Activated T-cell treated with anti-CD3 and anti-CD28 coated beads for 48 hours (primary cell): Measurements from ENCODE around the gene STARD9.
A peak's percentile ranks its signal among the peaks of the same experiment; 100 is the strongest.
"Not testable (repeated sequence)": the region's sequence is repeated elsewhere in the genome, so short reads cannot be mapped to it uniquely, and the experiment has no call there.

ENCODE experiments used
- DNase-seq: peaks from one replicate; pipeline ENCODE4 v3.0.0-alpha.2; 2020; ENCODE audit warnings: low read depth

STARD9 gene

DNA sequence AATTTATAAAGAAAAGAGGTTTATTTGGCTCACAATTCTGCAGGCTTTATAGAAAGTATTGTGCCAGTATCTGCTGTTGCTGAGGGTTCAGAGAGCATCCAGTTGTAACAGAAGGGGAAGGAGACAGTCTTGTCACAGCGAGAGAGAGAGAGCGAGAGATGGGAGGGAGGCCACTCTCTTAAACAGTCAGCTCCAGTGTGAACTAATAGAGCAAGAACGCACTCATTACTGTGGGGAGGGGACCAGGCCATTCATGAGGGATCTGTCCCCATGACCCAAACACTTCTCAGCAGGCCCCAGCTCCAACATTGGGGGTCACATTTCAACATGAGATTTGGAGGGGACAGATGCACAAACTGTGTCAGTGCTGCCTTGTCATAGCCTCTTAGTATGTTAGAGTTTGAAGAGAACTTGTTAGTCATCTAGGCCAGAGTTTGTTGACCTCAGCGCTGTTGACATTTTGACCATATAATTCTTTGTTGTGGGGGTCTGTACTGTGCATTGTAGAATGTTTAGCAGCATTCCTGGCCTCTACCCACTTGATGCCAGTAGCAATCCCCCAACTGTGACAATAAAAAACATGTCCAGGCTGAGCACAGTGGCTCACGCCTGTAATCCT, 15.3 kb downstream of the STARD9 start:
- no peak for DNase-seq

DNA sequence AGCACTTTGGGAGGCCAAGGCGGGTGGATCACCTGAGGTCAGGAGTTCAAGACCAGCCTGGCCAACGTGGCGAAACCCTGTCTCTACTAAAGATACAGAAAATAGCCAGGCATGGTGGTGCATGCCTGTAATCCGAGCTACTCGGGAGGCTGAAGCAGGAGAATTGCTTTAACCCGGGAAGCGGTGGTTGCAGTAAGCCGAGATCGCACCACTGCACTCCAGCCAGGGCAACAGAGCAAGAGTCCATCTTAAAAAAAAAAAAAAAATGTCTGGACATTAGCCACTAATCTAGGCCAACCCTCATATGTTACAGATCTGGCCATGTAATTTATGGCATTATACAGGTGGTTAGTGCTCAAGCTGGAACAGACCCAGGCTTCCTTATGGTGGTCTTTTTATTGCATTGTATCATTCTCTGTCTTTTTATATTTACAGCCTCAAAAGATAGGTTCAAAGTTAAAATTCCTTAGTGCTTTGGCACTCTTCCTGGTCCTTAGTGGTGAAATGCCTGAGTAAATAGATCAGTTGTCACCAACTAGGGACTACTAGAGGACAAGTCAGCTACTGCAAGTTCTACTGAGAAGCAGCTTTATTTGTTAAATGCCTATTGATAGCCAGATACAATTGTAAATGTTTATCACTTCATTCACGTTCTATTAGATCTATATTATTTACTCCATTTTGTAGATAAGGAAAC, 16.0 kb downstream of the STARD9 start:
- DNase-seq: no peak

DNA sequence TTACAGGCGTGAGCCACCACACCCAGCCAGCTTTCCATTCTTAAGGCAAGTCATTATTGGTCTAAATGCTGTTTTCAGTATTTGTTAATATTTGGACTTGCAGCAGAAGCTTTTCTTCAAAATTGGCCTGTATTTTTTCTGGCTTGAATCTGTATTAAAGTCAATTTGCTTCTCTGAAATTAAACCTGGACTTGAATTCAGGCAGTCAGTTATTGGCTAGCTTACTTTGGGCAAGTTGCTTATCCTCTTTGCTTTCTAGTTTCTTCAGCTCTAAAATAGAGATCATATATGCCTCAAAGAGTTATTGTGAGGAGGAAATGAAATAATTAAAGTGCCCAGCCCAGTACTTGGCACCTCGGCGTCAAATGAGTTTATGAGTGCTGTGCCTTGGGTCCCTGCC, 17.3 kb downstream of the STARD9 start:
- DNase-seq: no peak

DNA sequence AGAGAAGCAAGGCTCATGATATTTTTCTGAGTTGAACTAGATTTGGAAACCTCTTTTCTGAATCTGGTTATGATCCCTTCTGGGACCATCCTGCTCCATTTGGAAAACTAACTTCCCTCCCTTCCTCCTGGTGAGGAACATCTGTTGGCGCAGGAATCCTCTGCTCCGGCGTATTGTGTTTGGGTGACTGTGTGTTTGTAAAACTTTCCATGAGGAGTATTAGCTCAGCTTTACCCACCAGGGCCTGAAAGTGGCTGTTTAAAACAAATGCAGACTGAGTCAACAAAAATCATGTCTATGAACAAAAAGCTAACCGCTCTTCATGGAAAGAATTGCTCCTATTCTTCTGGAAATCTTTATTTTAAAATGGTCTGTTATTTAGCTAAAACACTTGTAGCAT, 17.7 kb downstream of the STARD9 start:
- DNase-seq: no peak

DNA sequence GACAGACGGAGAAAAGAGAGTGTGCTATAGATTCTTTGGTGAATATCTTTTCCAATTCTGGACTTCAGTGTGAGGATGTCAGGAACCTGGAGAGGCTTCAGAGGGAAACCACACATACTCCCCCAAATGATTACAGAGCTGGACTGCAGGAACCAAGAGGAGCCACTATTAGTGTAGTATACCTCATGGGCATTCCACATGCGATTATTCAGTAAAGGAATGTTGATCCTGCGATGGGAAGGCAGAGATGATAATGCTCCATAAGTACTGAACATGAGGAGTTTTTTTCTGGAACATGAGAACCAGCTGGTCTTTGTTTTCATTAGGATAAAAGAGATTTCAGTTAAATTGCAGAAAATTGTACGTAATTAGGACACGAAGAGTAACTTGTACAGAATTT, 18.7 kb downstream of the STARD9 start:
- no peak for DNase-seq

DNA sequence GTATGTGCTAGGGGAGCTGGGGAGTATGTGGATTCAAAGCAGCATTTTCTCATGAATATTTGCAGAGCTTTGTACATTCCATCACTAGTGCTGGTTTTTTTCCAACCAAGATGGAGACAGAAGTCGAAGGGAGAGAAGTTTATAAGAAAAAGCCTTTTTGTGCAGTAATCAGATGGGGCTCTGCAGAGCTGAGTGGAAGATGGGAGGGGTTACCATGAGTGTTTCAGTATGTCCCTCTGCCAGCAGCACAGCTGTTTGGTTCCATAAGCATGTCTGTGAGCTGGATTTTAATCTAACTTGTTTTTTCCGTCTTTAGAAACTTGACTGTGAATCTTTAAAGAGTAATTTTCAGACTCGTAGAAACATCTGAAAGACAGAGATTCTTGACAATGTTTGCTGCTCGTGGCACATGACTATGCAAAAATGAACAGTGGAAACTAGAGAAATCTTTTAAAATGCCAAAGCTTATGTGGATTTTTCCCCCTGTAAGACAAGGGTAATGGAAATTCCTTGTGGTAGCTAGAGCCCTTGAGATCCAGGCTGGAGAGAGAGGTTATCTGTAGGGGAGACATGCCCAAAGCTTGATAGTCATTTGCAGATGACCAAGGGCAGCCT, 20.3 kb downstream of the STARD9 start:
- DNase-seq: no peak

DNA sequence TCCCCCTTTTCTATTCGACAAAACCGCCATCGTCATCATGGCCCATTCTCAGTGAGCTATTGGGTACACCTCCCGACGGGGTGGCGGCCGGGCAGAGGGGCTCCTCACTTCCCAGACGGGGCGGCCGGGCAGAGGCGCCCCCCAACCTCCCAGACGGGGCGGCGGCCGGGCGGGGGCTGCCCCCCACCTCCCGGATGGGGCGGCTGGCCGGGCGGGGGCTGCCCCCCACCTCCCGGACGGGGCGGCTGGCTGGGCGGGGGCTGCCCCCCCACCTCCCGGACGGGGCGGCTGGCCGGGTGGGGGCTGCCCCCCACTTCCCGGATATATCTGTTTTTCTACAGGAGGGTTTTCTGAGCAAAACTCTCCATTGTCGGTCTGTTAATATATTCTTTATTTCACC, 25.9 kb downstream of the STARD9 start:
- DNase-seq: not testable (repeated sequence)

DNA sequence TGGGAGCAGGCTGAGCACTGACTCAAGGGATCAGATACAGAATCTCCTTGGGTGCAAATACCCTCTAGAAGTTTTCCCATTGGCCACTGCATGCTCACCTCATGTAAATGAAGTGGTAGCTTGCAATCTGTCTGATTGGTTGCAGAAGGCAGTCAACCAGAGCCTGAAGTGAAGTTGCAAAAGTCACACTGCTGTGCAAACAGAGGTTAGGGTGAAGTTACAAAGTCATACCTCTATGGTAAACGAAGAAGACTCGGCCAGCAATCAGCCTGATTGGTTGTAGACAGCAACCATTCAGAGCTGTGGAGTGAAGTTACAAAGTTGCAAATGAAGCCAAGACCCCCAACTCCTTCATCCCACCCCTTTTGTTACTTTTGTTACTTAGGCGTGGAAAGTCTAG, 27.1 kb downstream of the STARD9 start:
- DNase-seq: no peak

DNA sequence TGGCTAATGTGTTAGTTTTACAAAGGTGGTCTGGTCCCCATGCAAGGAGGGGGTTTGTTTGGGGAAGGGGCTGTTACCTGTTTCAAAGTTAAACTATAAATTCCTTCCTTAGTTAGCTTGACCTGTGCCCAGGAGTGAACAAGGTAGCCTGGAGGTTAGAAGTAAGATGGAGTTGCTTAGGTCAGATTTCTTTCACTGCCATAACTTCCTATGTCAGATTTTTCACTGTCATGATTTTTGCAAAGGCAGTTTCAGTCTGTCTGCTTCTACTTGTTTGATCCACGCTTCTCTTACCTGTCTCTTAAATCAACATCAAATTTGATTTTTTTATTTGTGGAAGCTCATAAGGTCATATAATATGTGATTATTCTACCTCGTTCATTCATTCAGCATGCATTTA, 28.6 kb downstream of the STARD9 start:
- no peak for DNase-seq

DNA sequence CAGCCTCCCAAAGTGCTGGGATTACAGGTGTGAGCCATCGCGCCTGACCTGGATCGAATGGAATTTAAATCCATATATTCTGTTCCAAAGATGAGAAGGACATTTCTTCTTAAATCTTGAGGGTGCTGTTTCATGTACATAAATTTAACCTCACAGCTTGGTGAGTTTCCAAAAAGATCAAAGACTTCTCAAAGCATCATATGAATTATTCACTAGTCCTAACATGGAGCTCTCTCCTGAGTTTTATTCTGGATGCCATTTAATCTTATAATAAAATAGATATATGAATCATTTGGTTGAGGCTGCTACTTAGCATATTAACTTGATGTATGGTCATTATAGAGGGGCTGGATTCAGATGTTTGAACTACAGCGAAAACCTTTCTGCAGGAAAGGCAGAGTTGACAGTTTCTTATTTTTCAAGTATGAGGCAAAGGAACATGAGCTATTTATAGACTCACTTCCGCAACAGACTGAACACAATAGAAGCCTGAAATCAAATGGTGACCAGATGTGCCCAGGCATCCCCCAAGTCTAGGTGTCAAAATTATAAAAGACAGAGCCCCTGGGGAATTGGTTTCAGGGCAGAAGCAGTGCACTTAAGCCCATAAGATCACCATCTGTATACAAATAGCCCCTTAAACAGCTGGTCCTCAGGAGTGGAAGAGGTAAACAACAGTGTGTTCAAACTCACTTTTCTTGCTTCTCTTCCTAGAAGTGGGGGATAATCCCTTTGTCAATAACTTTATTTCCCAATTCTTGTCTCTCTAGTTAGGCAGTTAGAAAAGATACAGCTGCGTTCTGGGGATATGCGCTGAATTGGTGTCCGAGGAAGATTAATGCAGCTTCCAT, 29.7 kb downstream of the STARD9 start:
- no peak for DNase-seq

DNA sequence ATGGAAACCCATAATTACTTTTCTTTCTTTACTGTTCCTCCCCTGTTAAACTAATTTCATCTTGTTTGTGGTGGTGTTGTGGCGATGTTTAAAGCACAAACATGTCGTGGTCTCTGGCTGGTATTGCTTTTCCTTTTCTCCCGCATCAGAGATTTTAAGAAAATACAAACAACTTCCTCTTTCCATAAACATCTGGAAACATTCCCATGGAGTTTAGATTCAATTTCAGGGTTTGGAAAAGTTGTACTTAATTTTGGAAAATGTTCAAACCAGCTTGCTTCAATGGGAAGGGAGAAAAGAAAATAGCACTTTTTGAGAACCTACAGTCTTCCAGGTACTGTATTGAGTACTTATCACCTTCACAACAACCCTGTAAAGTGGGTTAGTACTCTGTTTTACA, 30.4 kb downstream of the STARD9 start:
- no peak for DNase-seq

DNA sequence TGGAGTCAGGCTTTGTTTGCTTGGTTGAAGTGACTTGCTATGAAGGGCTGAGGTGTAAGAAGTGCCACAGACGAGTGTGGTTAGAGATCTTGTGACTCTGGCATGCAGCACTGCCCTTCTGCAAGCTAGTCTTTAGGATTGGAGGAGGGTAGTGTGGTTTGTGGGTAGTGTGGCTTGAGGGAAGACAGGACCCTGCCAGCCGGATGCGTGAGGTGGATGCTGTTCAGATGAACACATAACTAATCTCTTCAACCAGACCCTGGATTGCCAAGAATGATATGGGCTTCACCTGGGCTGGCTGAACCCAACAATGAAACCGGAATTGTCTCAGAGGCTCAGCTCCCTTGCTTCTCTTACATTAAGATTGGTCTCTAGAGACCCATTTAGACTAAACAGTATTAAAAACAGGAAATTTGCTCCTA, 32.7 kb downstream of the STARD9 start:
- DNase-seq: peak; percentile 41

DNA sequence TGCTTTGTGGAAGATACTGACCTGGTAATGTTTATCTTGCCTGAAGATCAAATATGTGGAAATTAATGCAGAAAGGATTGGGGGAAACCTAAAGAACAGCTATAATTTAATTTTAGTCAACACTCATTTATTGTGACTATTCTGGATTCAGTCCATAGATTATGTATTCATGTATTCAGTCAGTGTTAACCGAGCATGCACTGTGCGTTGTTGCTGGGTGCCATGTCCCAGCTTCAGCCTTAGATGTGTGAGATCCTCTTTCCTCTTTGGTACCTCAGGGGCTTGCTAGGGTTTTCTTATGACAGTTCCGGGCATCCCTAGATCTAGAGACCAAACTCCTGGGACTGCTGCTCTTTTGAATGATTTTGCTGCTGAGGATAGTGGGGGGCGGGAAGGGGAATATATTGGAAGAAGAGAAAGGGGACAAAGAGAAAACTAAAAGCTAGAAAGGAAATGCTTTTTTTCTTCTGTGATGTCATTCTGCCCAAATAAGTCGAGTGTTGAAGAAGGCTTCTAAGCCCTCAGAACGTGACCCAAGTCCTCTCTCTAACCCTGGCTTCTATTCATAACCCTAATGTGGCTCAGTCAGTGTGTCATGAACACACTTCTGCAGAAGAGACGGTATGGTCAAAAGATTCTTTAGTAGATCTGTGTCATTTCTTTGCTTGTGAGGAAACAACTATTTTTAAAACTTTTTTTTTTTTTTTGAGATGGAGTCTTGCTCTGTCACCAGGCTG, 33.5 kb downstream of the STARD9 start:
- no peak for DNase-seq

DNA sequence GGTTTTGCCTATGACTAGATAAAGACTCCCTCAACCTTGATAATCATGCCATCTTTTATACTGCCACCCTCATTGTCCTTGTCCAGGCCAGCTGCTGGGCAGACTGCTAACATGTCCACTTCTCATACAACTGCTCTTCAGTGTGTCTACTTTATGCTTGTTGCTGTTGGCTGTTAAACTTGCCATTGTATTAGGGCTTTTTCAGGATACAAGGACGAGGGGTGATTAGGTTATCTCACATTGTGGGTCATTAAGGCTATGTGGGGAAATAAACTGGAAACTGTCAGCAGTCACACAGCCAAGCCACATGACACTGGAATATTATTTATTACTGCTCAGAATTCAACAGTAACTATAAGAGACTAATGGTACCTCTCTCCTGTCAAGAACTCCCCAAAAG, 36.1 kb downstream of the STARD9 start:
- DNase-seq: no peak

DNA sequence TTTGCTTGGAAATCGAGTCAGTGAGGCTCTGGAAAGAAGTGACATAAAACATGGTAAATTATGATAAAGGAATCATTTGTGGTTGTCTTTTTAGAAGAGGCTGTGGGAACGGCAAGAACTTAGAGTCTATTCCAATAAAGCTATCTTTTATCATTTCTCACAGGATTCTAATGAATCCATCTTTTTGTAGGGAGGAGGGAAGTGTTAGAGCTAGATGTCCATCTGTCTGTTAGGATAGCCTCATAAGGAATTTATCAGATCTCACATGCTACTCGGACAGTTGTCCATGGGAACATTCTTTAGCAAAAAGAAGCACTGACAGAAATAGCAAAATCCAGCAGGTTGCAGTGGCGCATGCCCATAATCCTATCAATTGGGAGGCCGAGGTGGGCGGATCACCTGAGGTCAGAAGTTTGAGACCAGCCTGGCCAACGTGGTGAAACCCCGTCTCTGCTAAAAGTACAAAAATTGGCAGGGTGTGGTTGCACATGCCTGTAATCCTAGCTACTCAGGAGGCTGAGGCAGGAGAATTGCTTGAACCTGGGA, 37.0 kb downstream of the STARD9 start:
- DNase-seq: no peak

DNA sequence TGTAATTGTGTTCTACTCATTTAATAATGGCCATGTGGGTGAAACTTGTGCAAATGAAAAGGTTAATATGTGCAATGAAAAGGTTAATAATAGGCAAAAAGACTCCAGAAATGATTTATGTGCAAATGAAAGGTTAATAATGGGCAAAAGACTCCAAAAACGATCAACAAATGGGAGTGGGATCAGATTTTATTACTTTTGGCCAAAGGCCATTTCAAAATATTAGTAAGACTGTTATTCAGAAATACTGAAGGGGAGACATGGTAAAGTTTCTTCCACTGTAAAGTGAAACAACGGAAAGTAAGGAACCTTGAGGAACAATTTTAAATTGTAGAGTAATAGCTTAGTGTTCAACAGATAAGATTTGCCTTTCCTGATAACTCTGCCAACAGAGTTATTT, 40.7 kb downstream of the STARD9 start:
- DNase-seq: no peak

DNA sequence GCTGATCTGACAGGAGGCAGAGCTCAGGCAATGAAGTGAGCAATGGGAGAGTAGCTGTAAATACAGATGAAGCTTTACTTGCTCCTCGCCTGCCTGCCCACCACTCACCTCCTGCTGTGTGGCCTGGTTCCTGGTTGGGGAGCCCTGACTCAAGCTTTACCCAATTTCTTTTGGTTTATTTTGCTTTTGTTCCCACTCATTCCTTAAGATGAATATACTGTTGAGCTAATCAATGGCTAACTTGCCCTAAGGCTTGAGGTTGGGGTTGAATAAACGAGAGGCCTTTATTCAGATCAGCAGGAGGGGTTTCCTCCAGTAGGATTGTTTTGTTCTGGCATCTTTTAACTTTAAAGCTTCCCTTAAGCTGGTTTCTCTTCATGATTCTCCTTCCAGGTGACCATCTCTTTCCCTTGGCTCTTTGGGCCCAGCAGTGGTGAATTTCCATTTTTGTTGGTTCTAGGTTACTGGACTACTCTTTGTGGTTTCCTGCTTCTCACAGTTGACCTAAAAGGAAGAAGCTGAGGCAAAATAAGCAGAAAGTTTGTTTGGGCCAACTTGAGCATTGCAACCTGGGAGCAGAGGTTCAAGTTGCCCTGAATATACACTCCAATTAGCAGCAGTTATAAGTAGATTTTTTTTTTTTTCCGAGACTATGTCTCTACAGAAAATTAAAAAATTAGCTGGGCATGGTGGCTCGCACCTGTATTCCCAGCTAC, 44.4 kb downstream of the STARD9 start:
- DNase-seq: no peak

DNA sequence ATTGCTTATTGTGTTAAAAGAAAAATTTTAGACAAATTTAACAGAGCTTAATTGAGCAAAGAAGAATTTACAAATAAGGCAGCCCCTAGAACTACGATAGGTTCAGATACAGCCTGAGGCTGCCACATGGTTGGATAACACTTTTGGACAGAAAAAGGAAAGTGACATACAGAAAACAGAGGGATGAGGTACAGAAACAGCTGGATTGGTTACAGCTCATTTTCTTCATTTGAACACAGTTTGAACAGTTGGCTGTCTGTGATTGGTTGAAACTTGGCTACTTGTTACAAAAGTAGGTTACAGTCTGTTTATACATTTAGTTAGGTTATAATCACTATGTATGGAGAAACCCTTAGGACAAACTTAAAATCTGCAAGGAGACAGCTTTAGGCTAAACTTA, 46.0 kb downstream of the STARD9 start:
- no peak for DNase-seq

DNA sequence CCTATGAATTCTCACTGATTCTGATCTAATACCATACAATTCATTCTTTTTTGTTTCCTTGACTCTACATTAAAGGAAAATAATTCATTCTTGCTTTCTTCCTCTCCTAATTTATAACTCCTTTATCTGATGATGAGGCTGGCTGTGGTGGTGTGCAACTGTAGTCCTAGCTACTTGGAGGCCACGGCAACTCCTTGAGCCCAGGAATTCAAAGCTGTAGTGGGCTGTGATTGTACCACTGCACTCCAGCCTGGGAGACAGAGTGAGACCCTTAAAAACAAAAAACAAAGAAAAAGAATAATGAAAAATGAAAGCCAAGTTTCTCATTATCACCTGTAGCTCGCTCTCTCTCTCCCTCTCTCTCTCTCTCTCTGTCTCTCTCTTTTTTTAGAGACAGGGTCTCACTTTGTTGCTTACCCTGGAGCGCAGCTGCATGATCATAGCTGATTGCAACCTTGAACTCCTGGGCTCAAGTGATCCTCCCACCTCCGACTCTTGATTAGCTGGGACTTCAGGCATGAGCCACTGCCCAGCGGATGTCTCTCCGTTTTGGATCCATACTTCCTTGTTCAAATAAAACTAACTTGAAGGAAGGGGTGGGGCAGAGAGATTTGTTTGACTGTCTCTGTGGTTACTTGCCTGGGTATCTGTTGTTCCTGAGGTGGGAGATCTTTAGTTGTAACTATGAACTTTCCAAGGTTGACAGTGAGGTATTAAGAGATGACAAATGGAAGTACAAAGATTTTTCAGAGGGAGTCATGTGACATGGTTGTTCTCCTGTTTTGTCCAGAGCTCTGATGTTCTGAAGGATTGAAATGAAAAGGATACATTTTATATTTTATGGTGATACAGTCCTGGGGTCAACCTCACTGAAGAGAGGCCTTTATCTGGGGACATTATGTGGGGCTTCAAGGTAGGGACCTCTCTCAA, 46.9 kb downstream of the STARD9 start:
- no peak for DNase-seq

DNA sequence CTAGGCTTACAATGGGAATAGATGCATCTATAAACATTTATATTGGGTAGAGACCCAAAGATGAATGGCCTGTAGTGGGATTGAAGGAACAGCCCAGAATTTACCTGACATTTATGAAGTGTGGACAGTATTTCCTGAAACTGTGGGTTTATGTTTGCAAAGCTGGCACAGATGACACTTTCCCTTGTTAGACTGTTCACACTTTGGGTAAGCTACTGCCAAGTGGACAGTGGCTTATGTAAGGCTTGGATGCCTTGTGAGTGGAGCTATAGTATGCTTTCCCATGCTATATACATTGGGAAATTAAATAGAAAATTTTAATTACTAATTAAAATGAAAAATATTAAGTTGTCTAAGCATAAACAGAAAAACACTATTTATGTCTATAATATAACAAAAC, 48.5 kb downstream of the STARD9 start:
- DNase-seq: no peak
